K562 (cell line): ENCODE data around the gene ZFHX2. TPM values are rescaled to one million over a fixed set of nuclear protein-coding genes. Genes with fewer than 3 reads are reported as not detected.

Source experiments
- CREBBP ChIP-seq: IDR thresholded peaks from one replicate; pipeline ENCODE4 v1.6.1; 2012; ENCODE audit warnings: low read depth, mild to moderate bottlenecking, control low read depth, inconsistent platforms, low read length
- ESRRA ChIP-seq: fragments of 450-650 bp; IDR thresholded peaks from 2 replicates; pipeline ENCODE4 v1.6.1; 2014; ENCODE audit warnings: low read depth, mild to moderate bottlenecking, moderate library complexity, borderline replicate concordance
- GATAD2B ChIP-seq: fragments of 450-650 bp; IDR thresholded peaks from 2 replicates; pipeline ENCODE4 v1.6.1; 2017; ENCODE audit warnings: mild to moderate bottlenecking, borderline replicate concordance
- GTF2E2 ChIP-seq: fragments of 200-800 bp; sonication (Bioruptor generic); IDR thresholded peaks from 2 replicates; pipeline ENCODE4 v1.6.1; 2016; ENCODE audit warnings: missing genetic modification characterization, missing compliant biosample characterization
- MECOM ChIP-seq: fragments of 250-450 bp; sonication (Bioruptor Pico); IDR thresholded peaks from 2 replicates; pipeline ENCODE4 v1.8.0; 2022; ENCODE audit warnings: inconsistent platforms
- MYC ChIP-seq, 2 experiments: fragments of 250-450 bp in 1 of 2; sonication (Bioruptor Pico) in 1 of 2; IDR thresholded peaks; 2 replicates each; pipeline versions ENCODE4 v1.5.1 to v1.6.1; 2012 to 2021; ENCODE audit warnings: low read depth in 2 of 2, borderline replicate concordance in 1 of 2, improper control_type of control experiment in 1 of 2, low read length in 1 of 2, mild to moderate bottlenecking in 1 of 2, moderate library complexity in 1 of 2
- NBN ChIP-seq: fragments of 450-650 bp; IDR thresholded peaks from 2 replicates; pipeline ENCODE4 v1.6.1; 2016; ENCODE audit warnings: low read depth, mild to moderate bottlenecking
- RAD21 ChIP-seq, 2 experiments: fragments of 250-450 bp in 1 of 2; fragments of 450-650 bp in 1 of 2; sonication (Bioruptor Pico) in 1 of 2; formaldehyde crosslinking in 1 of 2; IDR thresholded peaks in 1 of 2; conservative IDR thresholded peaks in 1 of 2; 2 replicates each; pipeline versions ENCODE4 v1.4.0 to v1.8.0; 2020 to 2022; ENCODE audit warnings: mild to moderate bottlenecking in 2 of 2, moderate library complexity in 1 of 2
- RBBP5 ChIP-seq: fragments of 200-600 bp; sonication (generic); IDR thresholded peaks from 2 replicates; pipeline ENCODE4 v1.6.1; 2012; ENCODE audit warnings: borderline replicate concordance, mild to moderate bottlenecking, low read length, control low read depth, inconsistent platforms; ENCODE audit not compliant: insufficient read depth, poor library complexity, severe bottlenecking
- RFX5 ChIP-seq: IDR thresholded peaks from 2 replicates; pipeline ENCODE4 v1.6.1; 2011; ENCODE audit warnings: low read depth, mild to moderate bottlenecking, improper control_type of control experiment, low read length
- ZNF589 ChIP-seq: fragments of 200-800 bp; sonication (Bioruptor generic); IDR thresholded peaks from 2 replicates; pipeline ENCODE4 v1.6.1; 2016; ENCODE audit warnings: low read depth, missing genetic modification characterization, missing compliant biosample characterization
- polyA plus RNA-seq, 8 experiments: library from polyadenylated mRNA; depleted of rRNA in 4 of 8; stranded (reverse) in 5 of 8; unstranded in 3 of 8; fragments of >200 nt; fragmentation: Nextera tagmentation in 2 of 8; fragmentation: Illumina TruSeq in 1 of 8; extraction: Ambion mirVana in 2 of 8; extraction: Trizol in 1 of 8; gene quantifications; 2 replicates each; pipeline versions ENCODE4 v1.2.1 to v1.2.3, GENCODE V29; 2011 to 2014; ENCODE audit warnings: inconsistent platforms in 1 of 8, missing spikeins in 1 of 8
- total RNA-seq, 7 experiments: library from RNA; depleted of rRNA in 6 of 7; stranded (reverse); fragments of >200 nt in 6 of 7; fragmentation: Illumina TruSeq in 2 of 7; extraction: Trizol in 2 of 7; gene quantifications; 2 replicates each; pipeline versions ENCODE4 v1.2.1 to v1.2.3, GENCODE V29; 2011 to 2021; ENCODE audit warnings: low replicate concordance in 1 of 7
- TF ChIP-seq, protein P1 (sequence below), 2 experiments: fragments of 450-650 bp; IDR thresholded peaks; 2 replicates each; pipeline ENCODE4 v1.6.1; 2016; ENCODE audit warnings: mild to moderate bottlenecking in 2 of 2, borderline replicate concordance in 1 of 2, low read depth in 1 of 2, moderate library complexity in 1 of 2
- TF ChIP-seq, protein P2 (sequence below): fragments of 250-450 bp; sonication (Bioruptor Pico); IDR thresholded peaks from 2 replicates; pipeline ENCODE4 v1.5.0; 2022; ENCODE audit warnings: mild to moderate bottlenecking
- TF ChIP-seq, protein P3 (sequence below), 2 experiments: fragments of 450-650 bp in 1 of 2; sonication (generic) in 1 of 2; formaldehyde crosslinking in 1 of 2; IDR thresholded peaks in 1 of 2; conservative IDR thresholded peaks in 1 of 2; 2 replicates each; pipeline versions ENCODE4 v1.6.1 to v1.8.1; 2016 to 2023; ENCODE audit warnings: mild to moderate bottlenecking in 2 of 2, moderate library complexity in 2 of 2, inconsistent platforms in 1 of 2, missing genetic modification reagents in 1 of 2

The ZFHX2 gene
- total and polyA plus RNA-seq, 9 of the 15 experiments (the other 6 are each of a cell fraction or from before 2014, with no cell fraction given) = 0.06 to 0.11 (median 0.11) TPM; not detected in 4

- TF ChIP-seq, protein P1, sequence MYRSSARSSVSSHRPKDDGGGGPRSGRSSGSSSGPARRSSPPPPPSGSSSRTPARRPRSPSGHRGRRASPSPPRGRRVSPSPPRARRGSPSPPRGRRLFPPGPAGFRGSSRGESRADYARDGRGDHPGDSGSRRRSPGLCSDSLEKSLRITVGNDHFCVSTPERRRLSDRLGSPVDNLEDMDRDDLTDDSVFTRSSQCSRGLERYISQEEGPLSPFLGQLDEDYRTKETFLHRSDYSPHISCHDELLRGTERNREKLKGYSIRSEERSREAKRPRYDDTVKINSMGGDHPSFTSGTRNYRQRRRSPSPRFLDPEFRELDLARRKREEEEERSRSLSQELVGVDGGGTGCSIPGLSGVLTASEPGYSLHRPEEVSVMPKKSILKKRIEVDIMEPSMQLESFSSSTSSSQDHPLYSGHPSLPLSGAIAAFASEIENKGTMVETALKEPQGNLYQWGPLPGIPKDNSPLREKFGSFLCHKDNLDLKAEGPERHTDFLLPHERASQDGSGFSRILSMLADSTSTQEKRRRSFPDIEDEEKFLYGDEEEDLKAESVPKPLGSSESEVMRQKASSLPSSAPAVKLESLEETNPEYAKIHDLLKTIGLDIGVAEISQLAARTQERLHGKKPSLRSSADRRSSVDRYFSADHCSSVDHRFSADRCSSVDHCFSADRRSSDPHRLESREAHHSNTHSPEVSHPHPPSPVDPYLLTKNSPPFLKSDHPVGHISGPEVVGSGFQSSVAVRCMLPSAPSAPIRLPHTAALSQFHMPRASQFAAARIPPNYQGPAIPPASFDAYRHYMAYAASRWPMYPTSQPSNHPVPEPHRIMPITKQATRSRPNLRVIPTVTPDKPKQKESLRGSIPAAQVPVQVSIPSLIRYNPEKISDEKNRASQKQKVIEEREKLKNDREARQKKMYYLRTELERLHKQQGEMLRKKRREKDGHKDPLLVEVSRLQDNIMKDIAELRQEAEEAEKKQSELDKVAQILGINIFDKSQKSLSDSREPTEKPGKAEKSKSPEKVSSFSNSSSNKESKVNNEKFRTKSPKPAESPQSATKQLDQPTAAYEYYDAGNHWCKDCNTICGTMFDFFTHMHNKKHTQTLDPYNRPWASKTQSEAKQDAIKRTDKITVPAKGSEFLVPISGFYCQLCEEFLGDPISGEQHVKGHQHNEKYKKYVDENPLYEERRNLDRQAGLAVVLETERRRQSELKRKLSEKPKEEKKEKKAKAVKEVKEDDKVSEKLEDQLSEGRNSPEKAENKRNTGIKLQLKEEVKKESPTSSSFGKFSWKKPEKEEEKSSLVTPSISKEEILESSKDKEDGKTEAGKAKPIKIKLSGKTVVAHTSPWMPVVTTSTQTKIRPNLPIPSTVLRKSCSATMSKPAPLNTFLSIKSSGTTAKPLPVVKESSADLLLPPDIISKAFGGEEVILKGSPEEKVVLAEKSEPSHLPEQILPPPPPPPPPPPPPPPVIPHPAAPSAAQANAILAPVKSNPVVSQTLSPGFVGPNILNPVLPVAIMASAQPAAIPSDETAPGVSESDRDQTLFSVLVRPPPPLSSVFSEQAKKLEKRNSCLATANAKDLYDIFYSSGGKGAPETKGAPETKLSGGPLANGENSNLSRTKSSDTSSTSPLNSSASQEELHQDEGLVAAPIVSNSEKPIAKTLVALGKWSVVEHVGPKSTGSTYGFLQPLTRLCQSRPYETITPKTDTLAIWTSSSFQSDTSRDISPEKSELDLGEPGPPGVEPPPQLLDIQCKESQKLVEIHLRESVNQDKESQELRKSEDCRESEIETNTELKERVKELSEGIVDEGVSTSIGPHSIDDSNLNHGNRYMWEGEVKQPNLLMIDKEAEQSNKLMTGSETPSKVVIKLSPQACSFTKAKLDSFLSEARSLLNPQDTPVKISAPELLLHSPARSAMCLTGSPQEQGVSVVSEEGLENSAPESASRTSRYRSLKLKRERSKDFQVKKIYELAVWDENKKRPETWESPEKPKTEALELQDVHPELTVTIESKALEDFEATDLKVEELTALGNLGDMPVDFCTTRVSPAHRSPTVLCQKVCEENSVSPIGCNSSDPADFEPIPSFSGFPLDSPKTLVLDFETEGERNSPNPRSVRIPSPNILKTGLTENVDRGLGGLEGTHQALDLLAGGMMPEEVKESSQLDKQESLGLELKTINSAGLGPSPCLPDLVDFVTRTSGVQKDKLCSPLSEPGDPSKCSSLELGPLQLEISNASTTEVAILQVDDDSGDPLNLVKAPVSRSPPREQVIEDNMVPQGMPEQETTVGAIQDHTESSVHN (IDR thresholded peaks at IDR 0.05; ENCODE audit: borderline replicate concordance in 1 of 2, low read depth in 1 of 2) = no peak
- TF ChIP-seq NBN (no peak; the same call in 1 of the 2 replicates), MYC (IDR thresholded peaks at IDR 0.05; ENCODE audit: low read depth, low read length) (0 out of 2 replicates have a peak, but pooled peaks have one; percentile 34), MYC (CRISPR knock-in tag; IDR thresholded peaks at IDR 0.05; ENCODE audit: borderline replicate concordance, low read depth) (no peak), CREBBP (no peak), GTF2E2 (tag) (no peak), RBBP5 (no peak), ZNF589 (CRISPR knock-in tag) (no peak), RFX5 (no peak), RAD21 (CRISPR knock-in tag; conservative IDR thresholded peaks at IDR 0.05 in 1 of 2, IDR thresholded peaks at IDR 0.05 in 1 of 2) (peak; percentile 91 to 93), GATAD2B (no peak), MECOM (CRISPR knock-in tag) (no peak), ESRRA (peak; percentile 83)
- TF ChIP-seq, protein P2, sequence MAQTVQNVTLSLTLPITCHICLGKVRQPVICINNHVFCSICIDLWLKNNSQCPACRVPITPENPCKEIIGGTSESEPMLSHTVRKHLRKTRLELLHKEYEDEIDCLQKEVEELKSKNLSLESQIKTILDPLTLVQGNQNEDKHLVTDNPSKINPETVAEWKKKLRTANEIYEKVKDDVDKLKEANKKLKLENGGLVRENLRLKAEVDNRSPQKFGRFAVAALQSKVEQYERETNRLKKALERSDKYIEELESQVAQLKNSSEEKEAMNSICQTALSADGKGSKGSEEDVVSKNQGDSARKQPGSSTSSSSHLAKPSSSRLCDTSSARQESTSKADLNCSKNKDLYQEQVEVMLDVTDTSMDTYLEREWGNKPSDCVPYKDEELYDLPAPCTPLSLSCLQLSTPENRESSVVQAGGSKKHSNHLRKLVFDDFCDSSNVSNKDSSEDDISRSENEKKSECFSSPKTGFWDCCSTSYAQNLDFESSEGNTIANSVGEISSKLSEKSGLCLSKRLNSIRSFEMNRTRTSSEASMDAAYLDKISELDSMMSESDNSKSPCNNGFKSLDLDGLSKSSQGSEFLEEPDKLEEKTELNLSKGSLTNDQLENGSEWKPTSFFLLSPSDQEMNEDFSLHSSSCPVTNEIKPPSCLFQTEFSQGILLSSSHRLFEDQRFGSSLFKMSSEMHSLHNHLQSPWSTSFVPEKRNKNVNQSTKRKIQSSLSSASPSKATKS = no peak
- TF ChIP-seq, protein P3, sequence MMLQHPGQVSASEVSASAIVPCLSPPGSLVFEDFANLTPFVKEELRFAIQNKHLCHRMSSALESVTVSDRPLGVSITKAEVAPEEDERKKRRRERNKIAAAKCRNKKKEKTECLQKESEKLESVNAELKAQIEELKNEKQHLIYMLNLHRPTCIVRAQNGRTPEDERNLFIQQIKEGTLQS (IDR thresholded peaks at IDR 0.05) = no peak
- TF ChIP-seq, protein P3 (CRISPR knock-in tag; conservative IDR thresholded peaks at IDR 0.05) = no peak
Observed at GRCh38 chr14:23588884-23589598, 37.5 kb upstream of the ZFHX2 start (continued).
